A673 (cell line): ENCODE results near the gene SDK1.

Source experiments
- EZH2 ChIP-seq: fragments of 200-600 bp; sonication (generic); IDR thresholded peaks from 2 replicates; pipeline ENCODE4 v1.6.1; 2017; ENCODE audit warnings: borderline replicate concordance, low read depth, mild to moderate bottlenecking, mixed read lengths, antibody characterized with exemption, low read length; ENCODE audit not compliant: poor library complexity, severe bottlenecking
- TF ChIP-seq, protein P1 (sequence below): fragments of 300-800, 200-600 bp; sonication (generic); conservative IDR thresholded peaks from 2 replicates; pipeline ENCODE4 v1.5.1; 2017; ENCODE audit warnings: low read depth, mild to moderate bottlenecking, antibody characterized with exemption, low read length, moderate library complexity, mixed read lengths

DNA sequence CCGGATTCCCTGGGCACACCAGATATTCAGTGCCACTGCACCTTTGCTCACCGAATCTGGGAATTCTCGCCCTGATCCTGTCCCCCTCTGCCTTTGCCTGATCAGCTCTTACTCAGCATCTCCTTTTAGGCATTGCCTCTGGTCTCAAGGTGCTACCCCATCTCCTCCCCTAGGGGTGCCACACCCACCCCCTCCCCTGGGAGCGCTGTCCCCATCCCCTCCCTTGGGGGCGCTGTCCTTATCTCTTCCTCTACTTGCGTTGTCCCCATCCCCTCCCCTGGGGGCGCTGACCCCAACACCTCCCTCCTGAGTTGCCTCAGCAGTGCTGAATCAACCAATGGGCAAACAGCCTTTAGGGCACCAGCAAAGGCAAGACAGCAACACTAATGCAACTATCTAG, 694.1 kb downstream of the SDK1 start:
- TF ChIP-seq, protein P1, sequence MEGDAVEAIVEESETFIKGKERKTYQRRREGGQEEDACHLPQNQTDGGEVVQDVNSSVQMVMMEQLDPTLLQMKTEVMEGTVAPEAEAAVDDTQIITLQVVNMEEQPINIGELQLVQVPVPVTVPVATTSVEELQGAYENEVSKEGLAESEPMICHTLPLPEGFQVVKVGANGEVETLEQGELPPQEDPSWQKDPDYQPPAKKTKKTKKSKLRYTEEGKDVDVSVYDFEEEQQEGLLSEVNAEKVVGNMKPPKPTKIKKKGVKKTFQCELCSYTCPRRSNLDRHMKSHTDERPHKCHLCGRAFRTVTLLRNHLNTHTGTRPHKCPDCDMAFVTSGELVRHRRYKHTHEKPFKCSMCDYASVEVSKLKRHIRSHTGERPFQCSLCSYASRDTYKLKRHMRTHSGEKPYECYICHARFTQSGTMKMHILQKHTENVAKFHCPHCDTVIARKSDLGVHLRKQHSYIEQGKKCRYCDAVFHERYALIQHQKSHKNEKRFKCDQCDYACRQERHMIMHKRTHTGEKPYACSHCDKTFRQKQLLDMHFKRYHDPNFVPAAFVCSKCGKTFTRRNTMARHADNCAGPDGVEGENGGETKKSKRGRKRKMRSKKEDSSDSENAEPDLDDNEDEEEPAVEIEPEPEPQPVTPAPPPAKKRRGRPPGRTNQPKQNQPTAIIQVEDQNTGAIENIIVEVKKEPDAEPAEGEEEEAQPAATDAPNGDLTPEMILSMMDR = peak; percentile 25; the same call in 1 of the 2 replicates
- TF ChIP-seq EZH2 = no peak
